Esophagus muscularis mucosa (tissue), 3 donors: ENCODE results near the gene MMP24.

Experiments
- CTCF ChIP-seq, 3 experiments: fragments of 200-600 bp in 2 of 3; fragments of 450-650 bp in 1 of 3; sonication (generic) in 2 of 3; IDR thresholded peaks; one replicate each; pipeline ENCODE4 v1.5.1; 2017 to 2019; ENCODE audit warnings: antibody characterized with exemption in 3 of 3, mild to moderate bottlenecking in 2 of 3, moderate library complexity in 1 of 3
- POLR2A ChIP-seq: fragments of 450-650 bp; IDR thresholded peaks from one replicate; pipeline ENCODE4 v1.6.1; 2017; ENCODE audit warnings: antibody characterized with exemption, moderate library complexity, mild to moderate bottlenecking, low read depth

GRCh38 chr20:35267092-35267491, 40.6 kb downstream of the MMP24 start:
- TF ChIP-seq CTCF (IDR thresholded peaks at IDR 0.05) = no peak
- TF ChIP-seq POLR2A = no peak
